NCI-H2227 treated with DMSO at 0.1 percent for 48 hours (cell line): ENCODE measurements around the gene ZNF709.
"Not testable (repeated sequence)": the region's sequence is repeated elsewhere in the genome, so short reads cannot be mapped to it uniquely, and the experiment has no call there.

ENCODE experiments used
- DNase-seq: peaks from one replicate; lab custom pipeline; 2025; lab: John Stamatoyannopoulos, UW

The ZNF709 gene

DNA sequence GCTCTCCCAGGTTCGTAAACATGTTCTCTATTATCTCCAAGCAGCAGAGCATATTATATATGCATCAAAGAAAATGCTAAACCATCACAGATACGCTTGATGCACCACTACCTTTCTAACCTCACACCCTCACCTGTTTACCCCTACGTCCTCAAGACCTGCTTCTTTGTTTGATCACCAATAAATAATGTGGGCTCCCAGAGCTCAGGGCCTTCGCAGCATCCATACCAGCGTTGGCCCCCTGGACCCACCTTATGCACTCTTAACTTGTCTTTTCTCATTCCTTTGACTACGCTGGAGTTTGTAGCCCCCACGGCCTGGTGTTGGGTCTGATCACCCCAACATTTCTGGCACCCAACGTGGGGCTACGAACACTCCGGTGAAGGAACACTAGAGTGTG lies 33.8 kb downstream of the ZNF709 start:
- no peak for DNase-seq

GRCh38 chr19:12448808-12449207 lies 35.8 kb downstream of the ZNF709 start:
- no peak for DNase-seq

GRCh38 chr19:12440541-12441316 lies 43.9 kb downstream of the ZNF709 start, which contains the start of gene ZNF443:
TSS of gene ZNF443 (minus strand) at chr19:12441021. CDS start at chr19:12440914, 107 bp downstream.
- peak; percentile 86 for DNase-seq

GRCh38 chr19:12439686-12440540 lies 44.7 kb downstream of the ZNF709 start:
- DNase-seq = peak; percentile 6

DNA sequence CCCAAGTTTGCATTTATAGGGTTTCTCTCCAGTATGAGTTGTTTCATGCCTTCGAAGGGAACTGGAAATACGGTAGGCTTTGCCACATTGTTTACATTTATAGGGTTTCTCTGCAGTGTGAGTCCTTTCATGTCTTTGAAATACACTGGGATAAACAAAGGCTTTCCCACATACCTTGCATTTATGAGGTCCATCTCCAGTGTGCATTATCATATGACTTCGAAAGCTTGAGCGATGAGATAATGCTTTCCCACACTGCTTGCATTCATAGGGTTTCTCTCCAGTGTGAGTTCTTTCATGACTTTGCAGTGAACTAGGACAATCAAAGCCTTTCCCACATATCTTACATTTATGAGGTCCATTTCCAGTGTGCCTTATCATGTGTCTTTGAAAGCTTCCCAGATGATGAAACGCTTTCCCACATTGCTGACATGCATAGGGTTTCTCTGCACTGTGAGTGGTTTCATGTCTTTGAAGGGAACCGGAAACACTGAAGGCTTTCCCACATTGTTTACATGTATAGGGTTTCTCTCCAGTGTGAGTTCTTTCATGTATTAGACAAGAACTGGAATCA lies 53.8 kb downstream of the ZNF709 start:
- not testable (repeated sequence) for DNase-seq

DNA sequence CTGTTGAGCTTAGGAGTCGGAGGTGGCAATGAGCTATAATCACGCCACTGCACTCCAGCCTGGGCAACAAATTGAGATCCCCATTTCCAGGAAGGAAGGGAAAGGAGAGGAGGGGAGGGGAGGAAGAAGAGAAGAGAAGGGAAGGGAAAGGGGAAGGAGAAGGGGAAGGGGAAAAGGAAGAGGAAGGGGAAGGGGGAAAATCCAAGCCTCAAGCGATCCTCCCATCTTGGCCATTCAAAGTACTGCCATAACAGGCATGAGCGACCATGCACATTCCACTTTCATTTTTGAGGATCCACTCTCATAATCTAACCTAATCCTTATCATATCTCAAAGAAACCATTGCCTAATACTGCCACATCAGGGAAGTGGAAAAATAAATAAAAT lies 58.7 kb downstream of the ZNF709 start:
- DNase-seq = no peak

GRCh38 chr19:12425236-12425887 lies 59.3 kb downstream of the ZNF709 start:
- DNase-seq = no peak

DNA sequence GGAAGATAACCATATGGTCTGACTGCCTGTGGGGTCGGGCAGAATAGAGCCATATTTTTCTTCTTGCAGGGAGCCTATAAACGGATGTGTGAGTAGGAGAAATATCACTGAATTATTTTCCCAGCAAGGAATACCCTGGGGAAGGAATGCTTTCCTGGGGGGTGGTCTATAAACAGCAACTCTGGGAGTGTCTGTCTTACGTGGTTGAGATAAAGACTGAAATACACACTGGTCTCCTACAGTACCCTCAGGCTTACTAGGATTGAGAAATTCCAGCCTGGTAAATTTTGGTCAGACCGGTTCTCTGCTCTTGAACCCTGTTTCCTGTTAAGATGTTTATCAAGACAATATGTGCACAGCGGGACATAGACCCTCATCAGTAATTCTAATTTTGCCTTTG lies 67.3 kb downstream of the ZNF709 start:
- not testable (repeated sequence) for DNase-seq

DNA sequence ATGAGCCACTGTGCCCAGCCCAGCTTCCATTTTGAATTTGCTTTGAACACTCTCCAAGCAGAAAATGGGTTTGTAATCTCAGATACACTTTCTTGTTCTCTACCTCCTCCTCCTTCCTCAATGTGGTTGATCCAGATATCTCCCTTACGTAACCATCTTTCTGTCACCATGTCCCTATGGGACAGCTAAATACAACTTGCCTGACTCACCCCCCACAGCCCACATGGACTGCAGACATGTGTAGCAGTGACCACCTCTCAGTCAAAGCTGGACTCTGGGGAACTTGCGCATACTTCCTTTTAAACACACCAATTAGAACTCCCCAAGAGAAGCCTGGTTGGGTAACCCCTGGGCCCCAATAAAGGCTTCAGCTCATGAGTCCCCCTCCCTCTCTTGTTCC lies 72.7 kb downstream of the ZNF709 start:
- no peak for DNase-seq
